Caco-2 (cell line): ENCODE data around the gene SREBF1. TPM values are rescaled to one million over a fixed set of nuclear protein-coding genes. Genes with fewer than 3 reads are reported as not detected.

ENCODE experiments used
- BruUV-seq: library from RNA; stranded (reverse); fragments of 400-500 nt; replicated peaks from 2 replicates; lab custom pipeline; 2021; lab: Mats Ljungman, UMichigan
- CTCF ChIA-PET: fragments of 300-600 bp; sonication (Branson Sonifier 250); formaldehyde crosslinking; loops from one replicate; lab custom pipeline; 2022; ENCODE audit warnings: antibody characterized with exemption; lab: Charles Lee
- POLR2A ChIA-PET: fragments of 300-600 bp; sonication (Branson Sonifier 250); formaldehyde crosslinking; loops from one replicate; lab custom pipeline; 2022; ENCODE audit warnings: antibody characterized with exemption; lab: Charles Lee
- DNase-seq, 2 experiments: peaks; one replicate each; pipeline versions ENCODE4 v3.0.0 to v3.0.0-alpha.2; 2020 to 2022
- H3K27me3 ChIP-seq: replicated peaks from 2 replicates; pipeline ENCODE4 v1.6.0; 2011; ENCODE audit warnings: low read length; ENCODE audit not compliant: control insufficient read depth, insufficient read depth
- H3K36me3 ChIP-seq: 2 replicates; pipeline ENCODE4 v1.5.1; 2011; ENCODE audit warnings: low read length; ENCODE audit not compliant: control insufficient read depth, insufficient read depth
- H3K4me1 ChIP-seq: fragments of 250-450 bp; sonication (Bioruptor Pico); 2 replicates; pipeline ENCODE4 v1.5.1; 2020; ENCODE audit warnings: mild to moderate bottlenecking
- H3K4me3 ChIP-seq: 2 replicates; pipeline ENCODE4 v1.5.1; 2011; ENCODE audit warnings: low read depth, mild to moderate bottlenecking, control low read depth, low read length
- H3K9me3 ChIP-seq: fragments of 250-450 bp; sonication (Bioruptor Pico); 2 replicates; pipeline ENCODE4 v1.5.1; 2020; ENCODE audit warnings: mild to moderate bottlenecking, moderate library complexity
- H3K27ac Mint-ChIP-seq: one replicate; pipeline ENCODE4 v1.8.0; 2022; ENCODE audit warnings: mixed read lengths; ENCODE audit not compliant: unreplicated experiment
- H3K27me3 Mint-ChIP-seq: one replicate; pipeline ENCODE4 v1.8.0; 2022; ENCODE audit warnings: mixed read lengths; ENCODE audit not compliant: insufficient read depth, unreplicated experiment
- H3K36me3 Mint-ChIP-seq: one replicate; pipeline ENCODE4 v1.8.0; 2022; ENCODE audit warnings: mild to moderate bottlenecking, mixed read lengths; ENCODE audit not compliant: insufficient read depth, unreplicated experiment
- H3K4me1 Mint-ChIP-seq: one replicate; pipeline ENCODE4 v1.8.0; 2022; ENCODE audit warnings: low read depth, mixed read lengths; ENCODE audit not compliant: unreplicated experiment
- H3K4me3 Mint-ChIP-seq: one replicate; pipeline ENCODE4 v1.8.0; 2022; ENCODE audit warnings: mild to moderate bottlenecking, moderate library complexity, mixed read lengths; ENCODE audit not compliant: unreplicated experiment
- H3K9me3 Mint-ChIP-seq: one replicate; pipeline ENCODE4 v1.8.0; 2022; ENCODE audit warnings: mixed read lengths; ENCODE audit not compliant: unreplicated experiment
- intact Hi-C: fragments of 100-400 bp; cut with micrococcal nuclease; formaldehyde crosslinking; loops from one replicate; pipeline ENCODE4 v1.10.0; 2022; ENCODE audit not compliant: unreplicated experiment
- total RNA-seq: library from RNA; stranded (reverse); gene quantifications from 2 replicates; pipeline ENCODE4 v1.2.3, GENCODE V29; 2022
- TF ChIP-seq, protein P1 (sequence below), 2 experiments: fragments of 200-600 bp in 1 of 2; IDR thresholded peaks; 1 replicate in 1 of 2; 2 replicates in 1 of 2; pipeline versions ENCODE4 v1.5.1 to v1.8.0; 2011 to 2022; ENCODE audit warnings: antibody characterized with exemption in 1 of 2, control low read depth in 1 of 2, inconsistent platforms in 1 of 2, low read depth in 1 of 2, low read length in 1 of 2, mild to moderate bottlenecking in 1 of 2, moderate library complexity in 1 of 2; ENCODE audit not compliant: insufficient read depth in 1 of 2, severe bottlenecking in 1 of 2, unreplicated experiment in 1 of 2

The SREBF1 gene
- total RNA-seq, 1 experiment from 2014 or later = 118 TPM

DNA sequence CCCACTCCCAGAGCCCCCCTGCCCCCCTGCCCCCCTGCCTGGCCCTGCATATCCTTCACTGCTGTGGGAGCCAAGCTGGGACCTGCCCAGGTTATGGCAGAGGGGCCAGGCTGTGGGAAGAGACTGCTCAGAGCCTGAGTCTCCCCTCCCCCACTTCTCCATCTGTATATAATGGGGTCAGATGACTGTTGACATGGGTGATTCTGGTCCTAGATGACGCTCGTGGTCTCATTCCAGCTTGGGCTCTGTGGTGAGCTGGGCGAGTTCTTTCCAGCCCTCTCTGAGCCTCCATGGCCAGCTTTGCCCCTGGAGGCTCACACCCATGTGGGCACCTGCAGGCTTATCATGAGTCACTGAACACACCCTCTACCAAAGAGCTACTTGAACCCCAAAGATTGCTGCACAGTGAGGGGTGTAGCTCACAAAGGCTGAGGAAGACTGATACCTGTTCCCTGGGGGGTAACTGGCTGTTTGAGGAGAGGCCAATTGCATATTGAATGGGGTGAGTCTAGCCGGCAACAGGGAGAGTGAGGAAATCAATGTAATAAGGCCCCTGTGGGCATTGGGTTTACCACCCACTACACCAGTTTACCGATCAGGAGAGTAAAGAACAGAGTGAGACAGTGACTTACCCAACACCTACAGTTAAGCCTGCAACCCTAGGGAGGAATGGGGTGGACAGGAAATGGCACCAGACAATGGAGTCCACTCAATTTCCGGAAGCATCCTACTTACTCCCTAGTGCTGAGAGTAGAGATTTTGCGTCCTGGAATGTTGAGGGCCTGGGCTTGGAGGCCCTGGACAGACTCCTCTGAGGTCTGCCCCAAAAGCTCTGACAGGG lies 4.2 kb upstream of the SREBF1 start:
- no peak for DNase-seq
- no TSS peak for BruUV-seq
- ChIA-PET POLR2A (interaction anchor here (0.5 to 1.0 kb wide), 2 partner anchors 23 to 267 kb away, joined by 3 to 4 read pairs; no protein-coding TSS in a partner anchor), CTCF (interaction anchor here (1.0 to 1.7 kb wide), 2 partner anchors 19 to 29 kb away, joined by 4 read pairs; no protein-coding TSS in a partner anchor)
- H3K27me3 Mint-ChIP-seq = no peaks in the 10 kb centered on the region
- peaks cover 27% of the 10 kb centered on the region for H3K4me1 Mint-ChIP-seq
- no peaks in the 10 kb centered on the region for H3K9me3 Mint-ChIP-seq
- no peaks in the 10 kb centered on the region for H3K9me3 ChIP-seq
- no peaks in the 10 kb centered on the region for H3K27me3 ChIP-seq
- peak overlapping the region; percentile 34 for H3K4me3 ChIP-seq
- peak overlapping the region; percentile 82 for H3K4me3 Mint-ChIP-seq
- TF ChIP-seq, protein P1, sequence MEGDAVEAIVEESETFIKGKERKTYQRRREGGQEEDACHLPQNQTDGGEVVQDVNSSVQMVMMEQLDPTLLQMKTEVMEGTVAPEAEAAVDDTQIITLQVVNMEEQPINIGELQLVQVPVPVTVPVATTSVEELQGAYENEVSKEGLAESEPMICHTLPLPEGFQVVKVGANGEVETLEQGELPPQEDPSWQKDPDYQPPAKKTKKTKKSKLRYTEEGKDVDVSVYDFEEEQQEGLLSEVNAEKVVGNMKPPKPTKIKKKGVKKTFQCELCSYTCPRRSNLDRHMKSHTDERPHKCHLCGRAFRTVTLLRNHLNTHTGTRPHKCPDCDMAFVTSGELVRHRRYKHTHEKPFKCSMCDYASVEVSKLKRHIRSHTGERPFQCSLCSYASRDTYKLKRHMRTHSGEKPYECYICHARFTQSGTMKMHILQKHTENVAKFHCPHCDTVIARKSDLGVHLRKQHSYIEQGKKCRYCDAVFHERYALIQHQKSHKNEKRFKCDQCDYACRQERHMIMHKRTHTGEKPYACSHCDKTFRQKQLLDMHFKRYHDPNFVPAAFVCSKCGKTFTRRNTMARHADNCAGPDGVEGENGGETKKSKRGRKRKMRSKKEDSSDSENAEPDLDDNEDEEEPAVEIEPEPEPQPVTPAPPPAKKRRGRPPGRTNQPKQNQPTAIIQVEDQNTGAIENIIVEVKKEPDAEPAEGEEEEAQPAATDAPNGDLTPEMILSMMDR (IDR thresholded peaks at IDR 0.05; ENCODE audit: insufficient read depth in 1 of 2, low read depth in 1 of 2, low read length in 1 of 2, severe bottlenecking in 1 of 2, unreplicated experiment in 1 of 2) = no peak
- H3K36me3 ChIP-seq = no peaks in the 10 kb centered on the region
- peaks cover 42% of the 10 kb centered on the region for H3K4me1 ChIP-seq
- peak overlapping the region; percentile 98 for H3K27ac Mint-ChIP-seq
- H3K36me3 Mint-ChIP-seq = peaks cover 44% of the 10 kb centered on the region
- intact Hi-C loops = loop anchor here (1.0 to 5.0 kb wide), 3 partner anchors 18 to 159 kb away; partner anchors contain the start of gene RAI1

DNA sequence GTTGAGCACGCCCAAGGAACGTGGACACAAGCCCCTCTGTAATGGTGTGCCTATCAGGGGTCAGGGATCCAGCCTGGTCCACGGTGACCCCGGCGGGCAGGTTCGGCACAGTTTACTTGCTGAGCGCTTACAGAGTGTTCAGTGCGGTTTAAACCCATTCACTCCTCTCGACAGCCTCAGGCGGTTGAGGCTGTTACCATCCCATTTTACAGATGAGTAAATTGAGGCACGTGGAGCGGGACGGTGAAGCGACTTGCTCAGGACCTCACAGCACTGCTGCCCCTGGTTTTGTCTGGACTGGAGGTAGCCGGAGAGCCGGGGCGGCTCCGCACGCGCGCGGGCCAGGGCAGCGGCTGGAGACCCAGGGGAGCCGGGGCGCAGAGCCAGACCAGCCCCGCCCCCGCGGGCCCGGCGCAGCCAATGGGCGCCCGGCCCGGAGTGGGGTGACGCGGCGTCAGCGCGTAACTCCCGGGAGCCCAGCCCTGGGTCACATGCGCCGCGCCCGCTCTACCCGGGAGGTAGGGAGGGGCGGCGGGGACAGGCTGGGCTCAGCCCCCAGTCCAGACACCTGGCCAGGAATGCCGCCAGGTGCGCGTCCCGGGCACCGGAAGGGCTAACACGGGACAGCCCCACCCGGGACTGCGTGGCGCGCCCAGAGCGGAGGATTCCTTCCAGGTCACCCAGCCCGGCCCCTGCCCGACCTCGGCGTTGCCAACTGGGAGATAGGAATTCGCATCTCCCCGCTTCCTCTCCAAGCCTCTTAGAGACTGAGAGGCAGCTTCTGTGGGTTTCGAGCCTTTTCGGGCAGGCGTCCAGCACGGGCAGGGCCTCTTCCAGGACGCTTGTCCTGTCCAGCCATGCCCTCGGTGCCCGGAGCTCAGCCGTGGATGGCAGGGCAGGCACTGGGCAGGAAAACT lies 3.3 kb upstream of the SREBF1 start:
- Histone ChIP-seq H3K36me3 (no peaks in the 10 kb centered on the region; the same call in 1 of the 2 replicates), H3K27me3 (no peaks in the 10 kb centered on the region), H3K4me3 (peak overlapping the region; percentile 36), H3K9me3 (no peaks in the 10 kb centered on the region), H3K4me1 (peaks cover 49% of the 10 kb centered on the region)
- Mint-ChIP-seq H3K9me3 (no peaks in the 10 kb centered on the region), H3K27me3 (no peaks in the 10 kb centered on the region), H3K36me3 (peaks cover 49% of the 10 kb centered on the region), H3K27ac (peak overlapping the region; percentile 98), H3K4me1 (peaks cover 32% of the 10 kb centered on the region), H3K4me3 (peak overlapping the region; percentile 82)
- intact Hi-C loops = loop anchor here (1.0 to 5.0 kb wide), 3 partner anchors 17 to 158 kb away; partner anchors contain the start of gene RAI1
- POLR2A ChIA-PET = interaction anchor here (1.0 kb wide), 1 partner anchor 22 kb away, joined by 3 read pairs; no protein-coding TSS in a partner anchor
- CTCF ChIA-PET = interaction anchor here (1.0 to 1.7 kb wide), 2 partner anchors 20 to 28 kb away, joined by 4 read pairs; no protein-coding TSS in a partner anchor
- no TSS peak for BruUV-seq
- DNase-seq = peak; percentile 97 to 98
- TF ChIP-seq, protein P1 (IDR thresholded peaks at IDR 0.05; ENCODE audit: insufficient read depth in 1 of 2, low read depth in 1 of 2, low read length in 1 of 2, severe bottlenecking in 1 of 2, unreplicated experiment in 1 of 2) = no peak
